ENCODE measurements around the gene ACOT11. TPM values are rescaled to one million over a fixed set of nuclear protein-coding genes. Genes with fewer than 3 reads are reported as not detected.
"Not testable (repeated sequence)": the region's sequence is repeated elsewhere in the genome, so short reads cannot be mapped to it uniquely, and the experiment has no call there.

Gene ACOT11
- total RNA-seq, 2 experiments from 2014 or later = 1.0 to 1.2 TPM

DNA sequence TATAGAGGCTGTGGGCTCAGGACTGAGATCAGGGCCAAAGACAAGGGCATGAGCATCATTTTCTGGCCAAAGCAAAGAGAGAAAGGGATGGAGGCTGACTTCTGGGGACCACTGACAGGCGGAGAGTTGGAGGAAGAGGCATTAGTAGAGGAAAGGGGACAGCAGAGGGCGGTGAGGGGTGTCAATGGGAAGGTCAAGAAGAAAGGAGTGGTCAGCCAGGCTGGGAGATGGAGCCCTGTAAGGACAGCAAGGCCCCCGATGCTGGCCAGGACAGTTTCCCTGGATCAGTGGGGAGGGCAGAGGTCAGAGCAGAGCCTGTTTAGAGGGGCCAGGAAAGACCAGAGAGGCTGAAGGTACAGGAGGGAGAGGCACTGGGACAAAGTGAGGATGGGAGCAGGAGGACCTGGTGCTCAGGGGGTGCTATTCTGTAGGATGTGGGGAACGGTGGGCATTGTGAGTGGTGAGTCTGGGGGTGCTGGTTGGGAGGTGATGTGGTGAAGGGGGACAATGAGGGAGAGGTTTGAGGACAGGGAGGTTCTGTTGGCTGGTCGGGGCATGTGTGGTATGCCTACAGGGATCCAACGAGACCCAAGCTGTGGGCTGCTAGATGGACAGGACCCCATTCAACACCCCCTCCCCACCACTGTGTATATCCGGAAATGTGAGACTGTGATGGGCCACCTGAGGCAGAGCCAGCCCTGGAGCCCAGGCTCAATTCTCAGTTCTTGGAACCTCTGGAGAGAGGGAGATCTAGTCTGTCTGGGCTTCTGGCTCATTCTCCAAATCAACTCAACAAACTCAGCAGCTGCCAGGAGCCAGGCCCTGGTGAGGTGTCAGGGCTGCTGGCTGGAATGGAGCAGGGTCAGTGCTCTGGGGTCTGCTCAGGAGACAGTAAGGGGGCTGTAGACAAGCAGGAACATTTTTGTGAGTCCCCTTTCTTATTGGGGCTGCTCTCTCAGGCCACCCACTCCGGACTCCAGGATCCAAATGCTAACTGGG lies 76.7 kb downstream of the ACOT11 start:
- ATAC-seq (ENCODE audit: low read depth) = no peak
- DNase-seq = no peak
- no peak overlapping the region for H3K27ac Mint-ChIP-seq
- H3K4me1 Mint-ChIP-seq = no peaks in the 10 kb centered on the region
- no peak overlapping the region for H3K4me3 Mint-ChIP-seq
- peaks cover 5% of the 10 kb centered on the region for H3K27me3 Mint-ChIP-seq
- no peaks in the 10 kb centered on the region for H3K9me3 Mint-ChIP-seq
- no peaks in the 10 kb centered on the region for H3K36me3 Mint-ChIP-seq
- POLR2A ChIA-PET = no interaction called here

- POLR2A ChIA-PET = no interaction called here
- ATAC-seq (ENCODE audit: low read depth) (no peak), DNase-seq (no peak)
- Mint-ChIP-seq H3K27ac (no peak overlapping the region), H3K27me3 (peaks cover 6% of the 10 kb centered on the region), H3K4me3 (no peak overlapping the region), H3K4me1 (no peaks in the 10 kb centered on the region), H3K36me3 (no peaks in the 10 kb centered on the region), H3K9me3 (no peaks in the 10 kb centered on the region)
Observed at GRCh38 chr1:54627196-54627595, 79.2 kb downstream of the ACOT11 start.

DNA sequence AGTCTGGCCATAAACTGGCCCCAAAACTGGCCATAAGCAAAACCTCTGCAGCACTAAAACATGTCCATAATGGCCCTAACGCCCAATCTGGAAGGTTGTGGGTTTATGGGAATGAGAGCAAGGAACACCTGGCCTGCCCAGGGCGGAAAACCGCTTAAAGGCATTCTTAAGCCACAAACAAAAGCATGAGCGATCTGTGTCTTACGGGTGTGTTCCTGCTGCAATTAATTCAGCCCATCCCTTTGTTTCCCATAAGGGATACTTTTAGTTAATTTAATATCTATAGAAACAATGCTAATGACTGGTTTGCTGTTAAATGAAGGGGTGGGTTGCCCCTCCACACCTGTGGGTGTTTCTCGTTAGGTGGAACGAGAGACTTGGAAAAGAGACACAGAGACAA lies 87.8 kb downstream of the ACOT11 start:
- DNase-seq; ATAC-seq (ENCODE audit: low read depth); H3K36me3 Mint-ChIP-seq; H3K4me1 Mint-ChIP-seq; POLR2A ChIA-PET; H3K4me3 Mint-ChIP-seq; H3K9me3 Mint-ChIP-seq; H3K27ac Mint-ChIP-seq: not testable (repeated sequence)
- peaks cover 28% of the 10 kb centered on the region for H3K27me3 Mint-ChIP-seq

DNA sequence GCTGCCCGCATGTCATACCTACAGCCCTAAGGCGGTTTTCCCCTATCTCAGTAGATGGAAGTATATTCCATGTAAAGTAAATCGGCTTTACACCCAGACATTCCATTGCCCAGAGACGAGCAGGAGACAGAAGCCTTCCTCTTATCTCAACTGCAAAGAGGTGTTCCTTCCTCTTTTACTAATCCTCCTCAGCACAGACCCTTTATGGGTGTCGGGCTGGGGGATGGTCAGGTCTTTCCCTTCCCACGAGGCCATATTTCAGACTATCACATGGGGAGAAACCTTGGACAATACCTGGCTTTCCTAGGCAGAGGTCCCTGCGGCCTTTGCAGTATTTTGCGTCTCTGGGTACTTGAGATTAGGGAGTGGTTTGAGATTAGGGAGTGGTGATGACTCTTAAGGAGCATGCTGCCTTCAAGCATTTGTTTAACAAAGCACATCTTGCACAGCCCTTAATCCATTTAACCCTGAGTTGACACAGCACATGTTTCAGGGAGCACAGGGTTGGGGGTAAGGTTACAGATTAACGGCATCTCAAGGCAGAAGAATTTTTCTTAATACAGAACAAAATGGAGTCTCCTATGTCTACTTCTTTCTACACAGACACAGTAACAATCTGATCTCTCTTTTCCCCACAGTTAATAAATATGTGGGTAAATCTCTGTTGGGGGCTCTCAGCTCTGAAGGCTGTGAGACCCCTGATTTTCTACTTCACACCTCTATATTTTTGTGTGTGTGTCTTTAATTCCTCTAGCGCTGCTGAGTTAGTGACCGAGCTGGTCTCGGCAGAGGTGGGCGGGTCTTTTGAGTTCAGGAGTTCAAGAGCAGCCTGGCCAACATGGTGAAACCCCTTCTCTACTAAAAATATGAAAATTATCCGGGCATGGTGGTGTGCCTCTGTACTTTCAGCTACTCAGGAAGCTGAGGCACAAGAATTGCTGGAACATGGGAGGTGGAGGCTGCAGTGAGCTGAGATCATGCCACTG lies 88.7 kb downstream of the ACOT11 start:
- DNase-seq; ATAC-seq (ENCODE audit: low read depth); POLR2A ChIA-PET; H3K9me3 Mint-ChIP-seq; H3K27ac Mint-ChIP-seq; H3K4me3 Mint-ChIP-seq; H3K4me1 Mint-ChIP-seq; H3K36me3 Mint-ChIP-seq: not testable (repeated sequence)
- peaks cover 26% of the 10 kb centered on the region for H3K27me3 Mint-ChIP-seq

GRCh38 chr1:54640361-54640760 lies 92.3 kb downstream of the ACOT11 start:
- no peaks in the 10 kb centered on the region for H3K36me3 Mint-ChIP-seq
- H3K27ac Mint-ChIP-seq = no peak overlapping the region
- ATAC-seq (ENCODE audit: low read depth) (no peak), DNase-seq (no peak)
- no peak overlapping the region for H3K4me3 Mint-ChIP-seq
- no peaks in the 10 kb centered on the region for H3K4me1 Mint-ChIP-seq
- POLR2A ChIA-PET = no interaction called here
- peaks cover 7% of the 10 kb centered on the region for H3K9me3 Mint-ChIP-seq
- peaks cover 14% of the 10 kb centered on the region for H3K27me3 Mint-ChIP-seq

DNA sequence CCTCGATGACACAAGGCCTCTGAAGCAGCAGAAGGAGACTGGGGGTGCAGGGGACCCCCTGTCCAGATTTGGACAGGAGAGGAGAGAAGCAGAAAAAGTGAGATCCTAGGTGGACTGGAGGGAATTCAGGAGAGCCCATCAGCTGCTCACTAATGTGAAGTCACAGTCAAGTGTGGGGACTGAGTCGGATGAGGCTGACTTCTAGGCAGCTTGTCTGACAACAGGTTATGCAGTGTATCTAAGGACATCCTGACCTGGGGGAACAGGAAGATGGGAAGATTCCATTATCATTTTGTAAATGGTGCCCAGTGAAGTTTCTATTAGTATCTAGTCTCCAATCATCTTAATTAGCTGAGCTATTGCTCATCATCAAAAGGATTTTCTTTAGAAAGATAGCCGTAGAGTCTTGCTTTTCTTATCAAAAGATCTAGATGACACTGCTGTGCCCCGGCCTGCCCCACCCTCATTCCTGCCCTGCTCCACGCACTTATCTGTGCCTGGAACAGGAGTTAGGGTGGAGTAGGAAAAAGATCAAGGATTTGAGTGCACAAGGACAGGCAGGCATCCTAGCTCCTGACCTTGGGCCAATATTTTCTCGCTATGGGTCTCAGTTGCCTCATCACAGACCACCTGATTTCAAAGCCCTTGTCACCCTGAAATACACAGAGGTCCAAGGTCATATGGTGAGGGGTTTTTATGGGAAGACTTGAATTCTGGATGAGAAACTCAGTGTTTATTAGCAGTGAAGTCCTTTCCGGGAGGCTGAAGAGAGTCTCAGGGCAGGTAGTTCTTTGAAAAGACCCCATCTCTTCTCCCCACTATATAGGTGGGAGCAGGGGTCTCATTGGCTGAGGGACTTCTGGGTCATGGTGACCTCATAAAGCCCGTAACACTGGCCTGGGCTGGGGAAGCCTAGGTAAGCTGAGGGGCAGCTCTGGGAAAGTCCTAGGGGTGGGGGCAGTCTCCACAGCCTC lies 93.1 kb downstream of the ACOT11 start, which contains the start of gene MROH7:
TSS of gene MROH7 (plus strand) at position 924 of the 974 bp plus-strand sequence. CDS start 11,141 bp downstream, outside the sequence.
- POLR2A ChIA-PET = no interaction called here
- Mint-ChIP-seq H3K9me3 (peaks cover 7% of the 10 kb centered on the region), H3K4me1 (no peaks in the 10 kb centered on the region), H3K36me3 (no peaks in the 10 kb centered on the region), H3K4me3 (no peak within 1 kb of the TSS), H3K27ac (no peak within 1 kb of the TSS), H3K27me3 (peaks cover 12% of the 10 kb centered on the region)
- DNase-seq (no peak), ATAC-seq (ENCODE audit: low read depth) (no peak)

GRCh38 chr1:54643736-54644135 lies 95.7 kb downstream of the ACOT11 start:
- Mint-ChIP-seq H3K4me3 (no peak overlapping the region), H3K27me3 (peaks cover 12% of the 10 kb centered on the region), H3K27ac (no peak overlapping the region), H3K36me3 (no peaks in the 10 kb centered on the region), H3K9me3 (peaks cover 7% of the 10 kb centered on the region), H3K4me1 (no peaks in the 10 kb centered on the region)
- no peak for DNase-seq
- POLR2A ChIA-PET = no interaction called here
- no peak for ATAC-seq (ENCODE audit: low read depth)

GRCh38 chr1:54645806-54646676 lies 98.0 kb downstream of the ACOT11 start:
- Mint-ChIP-seq H3K27me3 (peaks cover 13% of the 10 kb centered on the region), H3K4me1 (no peaks in the 10 kb centered on the region), H3K36me3 (no peaks in the 10 kb centered on the region), H3K9me3 (peaks cover 7% of the 10 kb centered on the region), H3K27ac (no peak overlapping the region), H3K4me3 (no peak overlapping the region)
- no peak for ATAC-seq (ENCODE audit: low read depth)
- no peak for DNase-seq
- POLR2A ChIA-PET = no interaction called here

GRCh38 chr1:54649130-54649898 lies 101.3 kb downstream of the ACOT11 start:
- Mint-ChIP-seq H3K4me3 (no peak overlapping the region), H3K27me3 (peaks cover 14% of the 10 kb centered on the region), H3K4me1 (no peaks in the 10 kb centered on the region), H3K36me3 (no peaks in the 10 kb centered on the region), H3K9me3 (peaks cover under 1% of the 10 kb centered on the region), H3K27ac (no peak overlapping the region)
- no peak for DNase-seq
- POLR2A ChIA-PET = no interaction called here
- ATAC-seq (ENCODE audit: low read depth) = no peak

DNA sequence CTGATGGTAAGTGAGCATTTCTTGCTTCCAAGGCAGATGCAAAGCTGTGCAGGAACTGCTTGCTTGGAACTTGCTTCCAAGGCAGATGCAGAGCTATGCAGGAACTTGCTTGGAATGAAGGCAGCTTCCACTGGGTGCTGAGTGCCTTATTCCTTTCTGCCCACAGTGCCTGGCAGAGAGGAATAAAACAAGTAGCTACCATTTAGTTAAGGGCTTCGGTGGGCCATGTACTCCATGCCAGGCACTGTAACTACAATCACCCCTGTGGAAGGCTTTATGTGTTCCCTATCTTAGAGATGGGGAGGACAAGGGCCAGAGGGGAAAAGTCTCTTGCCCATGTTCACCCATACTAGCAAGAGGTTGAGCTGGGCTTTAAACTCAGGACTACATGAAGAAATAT lies 101.9 kb downstream of the ACOT11 start:
- ATAC-seq (ENCODE audit: low read depth) (no peak), DNase-seq (no peak)
- Mint-ChIP-seq H3K4me1 (no peaks in the 10 kb centered on the region), H3K4me3 (no peak overlapping the region), H3K9me3 (no peaks in the 10 kb centered on the region), H3K27ac (no peak overlapping the region), H3K36me3 (no peaks in the 10 kb centered on the region), H3K27me3 (peaks cover 14% of the 10 kb centered on the region)
- POLR2A ChIA-PET = no interaction called here

DNA sequence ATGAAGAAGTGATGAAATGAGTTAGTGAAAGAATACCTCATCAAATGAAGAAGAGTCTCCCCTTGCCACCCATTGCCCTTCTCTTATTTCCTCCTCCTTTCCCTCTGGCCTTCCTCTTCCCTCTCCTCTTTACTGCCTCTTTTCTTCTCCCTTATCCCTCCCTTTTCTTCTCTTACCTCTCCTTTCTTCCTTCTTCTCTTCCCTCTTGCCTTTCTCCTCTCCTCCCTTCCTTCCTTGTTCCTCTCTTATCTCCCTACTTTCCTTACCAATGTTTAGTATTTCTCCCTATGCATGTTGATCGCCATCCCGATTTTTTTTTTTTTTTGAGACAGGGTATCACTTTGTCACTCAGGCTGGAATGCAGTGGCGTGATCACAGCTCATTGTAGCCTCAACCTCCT lies 102.4 kb downstream of the ACOT11 start:
- Mint-ChIP-seq H3K27ac (no peak overlapping the region), H3K4me3 (no peak overlapping the region), H3K36me3 (no peaks in the 10 kb centered on the region), H3K9me3 (no peaks in the 10 kb centered on the region), H3K27me3 (peaks cover 14% of the 10 kb centered on the region), H3K4me1 (no peaks in the 10 kb centered on the region)
- POLR2A ChIA-PET = no interaction called here
- DNase-seq (no peak), ATAC-seq (ENCODE audit: low read depth) (no peak)
